Activated CD8-positive, alpha-beta T cell treated with anti-CD3 and anti-CD28 coated beads, Interleukin-2, amount 10 ng/mL, durations not matched to agents 7 days and 5 days (primary cell): ENCODE results near the gene DYNC2LI1. TPM values are rescaled to one million over a fixed set of nuclear protein-coding genes. Genes with fewer than 3 reads are reported as not detected.

Source experiments
- ATAC-seq: fragments of 150-1000 bp; cut with Tn5 transposase; one replicate; pipeline ENCODE4 v1.10.0; 2021; ENCODE audit warnings: moderate library complexity
- CTCF ChIA-PET: fragments of 350-600 bp; sonication (Branson Sonifier 250); formaldehyde crosslinking; loops from one replicate; lab custom pipeline; 2021; ENCODE audit warnings: antibody characterized with exemption; lab: Charles Lee
- POLR2A ChIA-PET: fragments of 350-600 bp; sonication (Branson Sonifier 250); formaldehyde crosslinking; loops from one replicate; lab custom pipeline; 2021; ENCODE audit warnings: antibody characterized with exemption; lab: Charles Lee
- DNase-seq: peaks from one replicate; pipeline ENCODE4 v3.0.0-alpha.2; 2020
- H3K27ac Mint-ChIP-seq: one replicate; pipeline ENCODE4 v1.8.0; 2021; ENCODE audit warnings: mild to moderate bottlenecking, mixed read lengths
- H3K27me3 Mint-ChIP-seq: one replicate; pipeline ENCODE4 v1.8.0; 2021; ENCODE audit warnings: low read depth, mixed read lengths
- H3K36me3 Mint-ChIP-seq: one replicate; pipeline ENCODE4 v1.8.0; 2021; ENCODE audit warnings: low read depth, mixed read lengths
- H3K4me1 Mint-ChIP-seq: one replicate; pipeline ENCODE4 v1.8.0; 2021; ENCODE audit warnings: low read depth, mixed read lengths
- H3K4me3 Mint-ChIP-seq: one replicate; pipeline ENCODE4 v1.8.0; 2021; ENCODE audit warnings: mild to moderate bottlenecking, mixed read lengths
- H3K9me3 Mint-ChIP-seq: one replicate; pipeline ENCODE4 v1.8.0; 2022; ENCODE audit warnings: mixed read lengths; ENCODE audit not compliant: insufficient read depth
- total RNA-seq, 2 experiments: library from RNA; stranded (reverse); gene quantifications; one replicate each; pipeline ENCODE4 v1.2.3, GENCODE V29; 2021

The DYNC2LI1 gene
- total RNA-seq, 2 experiments from 2014 or later, result 2.8 to 3.2 TPM

- Mint-ChIP-seq H3K27me3 (peaks cover 24% of the 10 kb centered on the region), H3K27ac (no peak overlapping the region), H3K36me3 (no peaks in the 10 kb centered on the region), H3K9me3 (no peaks in the 10 kb centered on the region), H3K4me3 (no peak overlapping the region), H3K4me1 (no peaks in the 10 kb centered on the region)
- ChIA-PET POLR2A (no interaction called here), CTCF (no interaction called here)
- DNase-seq, result no peak
- no peak for ATAC-seq
These were observed 49.9 kb downstream of the DYNC2LI1 start for GRCh38 chr2:43823751-43824150.

GRCh38 chr2:43824512-43824911 is 50.7 kb downstream of the DYNC2LI1 start:
- POLR2A ChIA-PET, result no interaction called here
- DNase-seq (no peak), ATAC-seq (no peak)
- no peak overlapping the region for H3K27ac Mint-ChIP-seq
- no peak overlapping the region for H3K4me3 Mint-ChIP-seq
- H3K9me3 Mint-ChIP-seq, result no peaks in the 10 kb centered on the region
- peaks cover 26% of the 10 kb centered on the region for H3K27me3 Mint-ChIP-seq
- CTCF ChIA-PET, result no interaction called here
- no peaks in the 10 kb centered on the region for H3K36me3 Mint-ChIP-seq
- no peaks in the 10 kb centered on the region for H3K4me1 Mint-ChIP-seq

GRCh38 chr2:43824951-43825493 is 51.2 kb downstream of the DYNC2LI1 start:
- POLR2A ChIA-PET, result no interaction called here
- ATAC-seq, result no peak
- CTCF ChIA-PET, result no interaction called here
- H3K36me3 Mint-ChIP-seq, result no peaks in the 10 kb centered on the region
- H3K4me3 Mint-ChIP-seq, result no peak overlapping the region
- no peak overlapping the region for H3K27ac Mint-ChIP-seq
- no peaks in the 10 kb centered on the region for H3K4me1 Mint-ChIP-seq
- no peak for DNase-seq
- H3K9me3 Mint-ChIP-seq, result no peaks in the 10 kb centered on the region
- H3K27me3 Mint-ChIP-seq, result peaks cover 31% of the 10 kb centered on the region

GRCh38 chr2:43825841-43826240 is 52.0 kb downstream of the DYNC2LI1 start:
- DNase-seq (no peak), ATAC-seq (no peak)
- ChIA-PET CTCF (no interaction called here), POLR2A (no interaction called here)
- no peak overlapping the region for H3K27ac Mint-ChIP-seq
- no peaks in the 10 kb centered on the region for H3K4me1 Mint-ChIP-seq
- H3K4me3 Mint-ChIP-seq, result no peak overlapping the region
- H3K9me3 Mint-ChIP-seq, result no peaks in the 10 kb centered on the region
- no peaks in the 10 kb centered on the region for H3K36me3 Mint-ChIP-seq
- H3K27me3 Mint-ChIP-seq, result peaks cover 37% of the 10 kb centered on the region

GRCh38 chr2:43826305-43827250 is 52.7 kb downstream of the DYNC2LI1 start:
- Mint-ChIP-seq H3K27ac (no peak overlapping the region), H3K9me3 (no peaks in the 10 kb centered on the region), H3K4me3 (no peak overlapping the region), H3K36me3 (no peaks in the 10 kb centered on the region), H3K4me1 (peaks cover 3% of the 10 kb centered on the region), H3K27me3 (peaks cover 36% of the 10 kb centered on the region)
- ATAC-seq (no peak), DNase-seq (no peak)
- POLR2A ChIA-PET, result interaction anchor here (0.6 kb wide), 1 partner anchor 172 kb away, joined by 3 read pairs; no protein-coding TSS in a partner anchor
- CTCF ChIA-PET, result no interaction called here

- Mint-ChIP-seq H3K9me3 (no peaks in the 10 kb centered on the region), H3K27me3 (peaks cover 41% of the 10 kb centered on the region), H3K36me3 (no peaks in the 10 kb centered on the region), H3K4me3 (no peak overlapping the region), H3K27ac (no peak overlapping the region), H3K4me1 (peaks cover 3% of the 10 kb centered on the region)
- CTCF ChIA-PET, result no interaction called here
- no peak for ATAC-seq
- DNase-seq, result no peak
- POLR2A ChIA-PET, result no interaction called here
These were observed 57.9 kb downstream of the DYNC2LI1 start for GRCh38 chr2:43831543-43832294.

- H3K9me3 Mint-ChIP-seq, result no peaks in the 10 kb centered on the region
- H3K27ac Mint-ChIP-seq, result no peak overlapping the region
- ChIA-PET POLR2A (no interaction called here), CTCF (no interaction called here)
- peaks cover 3% of the 10 kb centered on the region for H3K4me1 Mint-ChIP-seq
- peaks cover 41% of the 10 kb centered on the region for H3K27me3 Mint-ChIP-seq
- no peak overlapping the region for H3K4me3 Mint-ChIP-seq
- H3K36me3 Mint-ChIP-seq, result no peaks in the 10 kb centered on the region
- ATAC-seq, result no peak
- DNase-seq, result no peak
These were observed 58.6 kb downstream of the DYNC2LI1 start for GRCh38 chr2:43832457-43832856.

GRCh38 chr2:43837033-43837432 is 63.2 kb downstream of the DYNC2LI1 start:
- H3K9me3 Mint-ChIP-seq, result no peaks in the 10 kb centered on the region
- ChIA-PET POLR2A (no interaction called here), CTCF (no interaction called here)
- H3K4me3 Mint-ChIP-seq, result no peak overlapping the region
- peaks cover 21% of the 10 kb centered on the region for H3K27me3 Mint-ChIP-seq
- ATAC-seq (no peak), DNase-seq (peak; percentile 8)
- H3K36me3 Mint-ChIP-seq, result no peaks in the 10 kb centered on the region
- H3K27ac Mint-ChIP-seq, result no peak overlapping the region
- no peaks in the 10 kb centered on the region for H3K4me1 Mint-ChIP-seq

GRCh38 chr2:43837831-43838559 is 64.2 kb downstream of the DYNC2LI1 start:
- no peaks in the 10 kb centered on the region for H3K4me1 Mint-ChIP-seq
- DNase-seq (peak; percentile 16), ATAC-seq (no peak)
- H3K4me3 Mint-ChIP-seq, result no peak overlapping the region
- no peaks in the 10 kb centered on the region for H3K9me3 Mint-ChIP-seq
- H3K36me3 Mint-ChIP-seq, result no peaks in the 10 kb centered on the region
- peaks cover 15% of the 10 kb centered on the region for H3K27me3 Mint-ChIP-seq
- CTCF ChIA-PET, result no interaction called here
- no peak overlapping the region for H3K27ac Mint-ChIP-seq
- POLR2A ChIA-PET, result no interaction called here

GRCh38 chr2:43838560-43839267 is 64.9 kb downstream of the DYNC2LI1 start, which contains the start of the genes ABCG5 and ABCG8:
Gene ABCG5 (minus strand): TSS chr2:43838839. CDS start chr2:43838679, 160 bp downstream.
Gene ABCG8 (plus strand): TSS chr2:43838971. CDS start chr2:43839054, 83 bp downstream.
- Mint-ChIP-seq H3K27me3 (peaks cover 13% of the 10 kb centered on the region), H3K4me1 (no peaks in the 10 kb centered on the region), H3K36me3 (no peaks in the 10 kb centered on the region), H3K27ac (no peak within 1 kb of the TSS), H3K4me3 (no peak within 1 kb of the TSS), H3K9me3 (no peaks in the 10 kb centered on the region)
- DNase-seq (peak; percentile 11), ATAC-seq (no peak)
- ChIA-PET POLR2A (no interaction called here), CTCF (no interaction called here)
